Daoy (cell line): ENCODE results near the gene SLC35F3. TPM values are rescaled to one million over a fixed set of nuclear protein-coding genes. Genes with fewer than 3 reads are reported as not detected.
"Not testable (repeated sequence)": the region's sequence is repeated elsewhere in the genome, so short reads cannot be mapped to it uniquely, and the experiment has no call there.

Source experiments
- DNase-seq: peaks from one replicate; pipeline ENCODE4 v3.0.0-alpha.2; 2015; ENCODE audit warnings: low read depth
- total RNA-seq: library from RNA; depleted of rRNA; stranded (reverse); fragments of >200 nt; shearing (Covaris generic); gene quantifications from 2 replicates; pipeline ENCODE4 v1.2.3, GENCODE V29; 2014

SLC35F3 gene
- total RNA-seq, 1 experiment from 2014 or later, result 7.5 TPM

- no peak for DNase-seq
Measured at GRCh38 chr1:234102583-234102982, 198.1 kb downstream of the SLC35F3 start.

DNA sequence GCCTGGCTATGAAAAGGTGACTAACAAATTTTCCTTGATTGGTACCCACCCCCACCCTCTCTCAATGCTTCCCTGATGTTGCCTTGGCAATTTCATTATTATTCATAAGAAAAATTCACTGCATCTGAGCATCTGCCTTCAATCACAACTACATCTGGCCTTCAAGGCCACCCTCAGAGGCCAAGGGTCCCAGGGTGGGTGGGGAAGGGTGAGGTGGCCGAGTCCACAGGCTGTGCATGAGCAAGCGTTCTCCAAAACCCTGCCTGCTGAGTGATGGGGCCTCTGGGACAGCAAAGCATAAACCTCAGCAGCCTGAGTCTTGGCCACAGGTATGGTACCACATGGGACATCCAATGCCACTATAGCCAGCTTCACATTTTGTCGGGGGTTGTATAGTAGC, 198.7 kb downstream of the SLC35F3 start:
- no peak for DNase-seq

DNA sequence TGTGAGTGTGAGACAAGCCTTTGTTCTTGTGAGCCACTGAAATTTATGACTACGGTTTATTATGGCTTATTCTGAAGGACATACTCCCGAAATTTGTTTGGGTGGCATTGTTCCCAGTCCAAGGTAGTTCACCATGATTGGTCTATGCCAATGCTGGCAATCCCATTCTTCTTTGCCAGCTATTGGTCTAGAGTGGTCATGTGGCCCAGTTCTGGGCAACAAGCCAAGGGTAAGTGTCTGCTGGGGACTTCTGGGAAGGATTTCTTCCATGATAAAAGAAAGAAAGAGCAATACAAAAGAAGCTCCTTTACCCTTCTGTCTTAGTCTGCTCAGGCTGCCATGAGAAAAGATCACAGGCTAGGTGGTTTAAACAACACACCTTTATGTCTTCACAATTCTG, 201.6 kb downstream of the SLC35F3 start:
- DNase-seq, result no peak

GRCh38 chr1:234107416-234108021, 203.0 kb downstream of the SLC35F3 start:
- no peak for DNase-seq

DNA sequence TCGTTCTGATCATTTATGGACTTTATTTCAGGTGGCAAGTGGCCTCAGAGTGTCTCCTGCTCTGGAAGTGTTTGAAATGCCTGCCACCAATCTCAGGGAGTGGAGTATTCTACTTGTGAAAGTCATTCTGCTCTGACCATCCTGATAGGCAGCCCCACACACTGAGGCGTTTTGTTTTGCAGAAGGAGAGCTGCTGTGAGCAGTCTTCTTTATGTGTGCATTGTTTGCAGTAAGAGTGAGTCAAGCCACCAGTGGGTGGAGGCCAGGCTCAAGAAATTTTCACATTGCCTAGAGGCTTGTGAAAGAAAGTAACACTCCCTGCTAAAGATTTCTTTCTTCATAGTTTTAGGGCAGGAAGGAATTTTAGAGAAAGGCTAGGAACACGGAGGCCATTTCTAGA, 204.4 kb downstream of the SLC35F3 start:
- peak; percentile 43 for DNase-seq

DNA sequence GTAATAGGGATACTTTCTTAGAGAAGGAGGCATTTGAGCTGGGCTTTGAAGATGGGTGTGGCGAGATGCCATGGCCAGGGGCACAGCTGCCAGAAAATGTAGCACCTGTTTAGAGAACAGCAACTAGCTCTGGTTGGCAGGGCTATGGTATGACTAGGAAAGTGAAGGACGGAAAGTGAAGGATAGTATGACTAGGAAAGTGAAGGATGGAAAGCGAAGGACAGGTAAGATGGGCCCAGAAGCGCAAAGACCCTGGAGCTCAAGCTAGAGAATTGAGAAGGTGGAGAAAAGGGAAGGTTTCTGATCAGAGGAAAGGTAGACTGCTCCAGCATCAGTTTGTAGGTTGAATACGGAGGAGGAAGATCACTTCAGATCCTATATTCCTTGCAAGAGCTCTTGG, 205.4 kb downstream of the SLC35F3 start:
- no peak for DNase-seq

GRCh38 chr1:234111458-234112142, 207.1 kb downstream of the SLC35F3 start:
- DNase-seq, result peak; percentile 54

GRCh38 chr1:234114648-234115307, 210.3 kb downstream of the SLC35F3 start:
- peak; percentile 51 for DNase-seq

DNA sequence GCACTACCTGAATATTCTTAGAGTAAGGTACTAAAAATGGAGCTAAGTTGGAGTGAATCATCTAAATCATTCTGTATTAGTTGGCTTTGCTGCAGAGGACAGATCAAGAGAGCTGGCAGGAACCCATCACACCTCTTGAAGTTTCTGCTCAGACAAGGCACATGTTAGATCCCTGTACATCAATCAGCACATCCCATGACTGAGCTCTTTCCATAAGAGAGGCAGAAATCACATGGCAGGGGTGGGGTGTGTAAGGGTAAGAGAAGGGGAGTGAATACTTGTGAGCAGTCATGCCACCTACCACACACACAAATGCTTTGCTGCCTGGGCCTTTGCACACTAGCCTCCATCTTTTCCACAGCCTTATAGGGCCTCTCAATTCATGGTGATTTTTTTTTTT, 214.4 kb downstream of the SLC35F3 start:
- DNase-seq, result no peak

DNA sequence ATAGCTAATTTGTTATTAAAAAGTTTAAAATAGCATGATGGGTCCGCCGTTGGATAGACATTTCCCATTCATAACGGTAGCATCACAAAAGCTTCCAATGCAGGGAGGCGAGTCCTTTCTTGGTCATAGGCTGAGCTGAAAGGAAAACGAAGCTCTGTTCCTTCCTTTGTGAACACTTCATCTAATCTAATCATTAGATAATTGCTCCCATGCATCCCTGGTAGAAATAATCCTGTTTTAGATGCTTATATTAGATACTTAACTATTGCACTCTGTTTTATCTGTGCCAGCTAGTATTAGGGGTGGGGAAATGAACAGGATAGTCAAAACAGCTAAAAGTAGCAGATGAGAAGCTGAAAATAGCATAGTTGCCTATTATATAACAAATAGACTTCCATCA, 215.0 kb downstream of the SLC35F3 start:
- DNase-seq, result no peak

DNA sequence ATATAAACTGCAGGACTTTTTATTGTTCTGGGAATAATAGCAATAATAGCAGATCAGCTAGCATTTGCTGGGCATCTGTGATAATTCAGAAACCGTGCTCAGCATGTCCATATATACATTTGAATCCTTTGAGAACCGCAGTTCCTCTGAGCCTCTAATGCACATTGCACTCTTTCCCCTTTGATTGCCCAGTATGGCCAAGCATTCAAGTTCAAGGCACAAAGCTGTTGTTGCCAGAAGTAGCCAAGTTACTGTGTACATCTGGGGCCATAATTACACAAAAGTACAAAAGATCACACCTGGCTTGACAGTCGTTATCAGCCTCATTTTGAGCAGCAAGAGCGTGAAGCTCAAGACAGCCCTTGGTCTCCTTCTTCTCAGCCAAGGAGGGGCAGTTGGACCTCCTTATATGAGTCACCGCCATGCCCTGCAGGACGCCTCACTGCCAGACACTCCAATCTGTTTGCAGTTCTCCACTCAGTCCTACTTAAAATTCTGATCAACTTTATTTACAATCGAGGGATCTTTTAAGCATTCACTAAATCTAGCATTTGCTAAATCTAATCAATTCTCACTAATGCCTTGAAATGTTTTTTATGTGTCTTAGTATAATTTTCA, 216.0 kb downstream of the SLC35F3 start:
- peak; percentile 31 for DNase-seq

DNA sequence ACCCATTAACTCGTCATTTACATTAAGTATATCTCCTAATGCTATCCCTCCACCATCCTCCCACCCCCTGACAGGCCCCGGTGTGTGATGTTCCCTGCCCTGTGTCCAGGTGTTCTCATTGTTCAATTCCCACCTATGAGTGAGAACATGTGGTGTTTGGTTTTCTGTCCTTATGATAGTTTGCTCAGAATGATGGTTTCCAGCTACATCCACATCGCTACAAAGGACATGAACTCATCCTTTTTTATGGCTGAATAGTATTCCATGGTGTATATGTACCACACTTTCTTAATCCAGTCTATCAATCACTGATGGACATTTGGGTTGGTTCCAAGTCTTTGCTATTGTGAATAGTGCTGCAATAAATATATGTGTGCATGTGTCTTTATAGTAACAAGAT, 217.2 kb downstream of the SLC35F3 start:
- not testable (repeated sequence) for DNase-seq

GRCh38 chr1:234122571-234122970, 218.1 kb downstream of the SLC35F3 start:
- not testable (repeated sequence) for DNase-seq

GRCh38 chr1:234123867-234124266, 219.4 kb downstream of the SLC35F3 start:
- DNase-seq, result no peak

DNA sequence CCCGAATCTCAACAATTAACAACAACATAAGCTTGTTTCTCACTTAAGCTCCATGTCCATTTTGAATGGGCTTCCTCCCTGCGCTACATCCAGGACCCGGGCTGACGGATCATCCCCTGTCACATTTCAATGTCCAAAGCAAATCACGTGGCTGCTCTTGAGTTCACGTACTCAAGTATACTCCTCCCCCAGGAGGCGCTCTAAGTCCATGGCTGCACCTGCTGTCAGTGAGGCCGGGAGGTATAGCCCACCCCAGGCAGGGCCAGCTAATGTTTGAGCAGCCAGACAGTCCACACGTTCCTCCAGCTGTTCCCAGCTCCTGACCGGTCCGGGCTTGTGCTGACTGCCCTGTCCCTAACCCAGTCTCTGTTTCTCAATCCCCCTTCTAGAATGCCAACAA, 220.8 kb downstream of the SLC35F3 start:
- peak; percentile 61 for DNase-seq

DNA sequence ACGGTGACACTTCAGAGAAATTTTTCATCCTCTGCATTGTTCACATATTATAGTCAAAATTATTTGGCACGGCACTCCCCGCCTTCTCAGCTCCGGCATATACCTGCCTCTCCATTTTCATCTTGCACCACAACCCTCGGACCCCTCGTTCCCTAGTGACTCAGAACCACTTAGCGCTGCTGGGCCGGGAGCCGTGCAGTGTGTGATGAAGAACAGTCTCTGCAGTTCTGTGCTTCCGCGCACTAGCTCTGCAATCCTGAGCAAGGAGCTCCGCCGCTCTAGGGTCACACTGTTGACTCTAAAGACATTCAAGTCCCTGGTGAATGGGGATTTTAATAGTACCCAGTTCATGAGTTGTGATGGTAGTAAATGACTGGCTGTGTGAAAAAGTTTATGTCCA, 221.2 kb downstream of the SLC35F3 start:
- DNase-seq, result no peak

DNA sequence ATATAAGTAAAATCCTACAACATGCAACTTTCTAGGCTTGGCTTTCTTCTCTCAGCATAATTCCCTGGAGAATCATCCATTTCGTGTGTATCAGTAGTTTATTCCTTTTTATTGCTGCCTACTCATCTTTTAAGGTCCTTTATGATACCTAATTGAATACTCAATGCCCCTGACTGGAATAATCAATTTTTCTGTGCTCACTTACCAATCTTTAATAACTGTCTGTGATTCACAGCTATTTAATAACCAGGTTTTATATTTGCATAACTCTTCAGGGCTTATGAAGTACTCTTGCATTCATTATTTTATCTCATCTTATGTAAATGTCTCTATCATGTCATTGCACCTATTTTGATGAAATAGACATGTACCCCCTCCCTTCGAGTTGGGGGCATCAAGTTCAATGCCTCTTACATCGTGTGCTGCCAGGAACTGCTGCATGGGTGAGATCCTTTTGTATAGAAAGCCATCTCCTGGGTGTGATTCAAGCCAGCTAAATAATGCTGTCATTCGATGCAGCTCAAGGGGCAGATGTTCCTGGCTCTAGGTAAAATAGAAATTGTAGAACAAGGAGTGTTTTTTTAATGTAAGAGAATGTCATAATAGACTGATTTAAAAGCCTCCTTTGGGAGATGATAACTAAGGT, 222.7 kb downstream of the SLC35F3 start:
- DNase-seq, result no peak

- DNase-seq, result no peak
Measured at GRCh38 chr1:234132795-234133194, 228.3 kb downstream of the SLC35F3 start.

- DNase-seq, result no peak
Measured at GRCh38 chr1:234134878-234135277, 230.4 kb downstream of the SLC35F3 start.

GRCh38 chr1:234135501-234135900, 231.0 kb downstream of the SLC35F3 start:
- DNase-seq, result no peak

DNA sequence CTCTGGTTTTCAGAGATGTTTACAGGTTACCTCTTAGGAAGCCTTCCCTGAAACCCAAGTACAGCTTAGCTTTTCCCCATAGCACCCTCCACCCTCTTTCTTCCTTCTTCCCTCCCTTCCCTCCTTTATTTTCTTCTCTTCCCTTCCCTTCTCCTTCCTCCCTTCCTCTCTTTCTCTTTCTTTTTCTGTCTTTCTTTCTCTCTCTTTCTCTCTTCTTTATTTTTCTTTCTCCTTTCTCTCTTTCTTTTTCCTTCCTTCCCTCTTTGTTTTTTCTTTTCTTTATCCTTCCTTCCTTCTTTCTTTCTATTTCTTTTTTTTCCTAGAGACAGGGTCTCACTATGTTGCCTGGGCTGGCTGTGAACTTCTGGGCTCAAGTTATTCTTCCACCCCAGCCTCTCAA, 231.6 kb downstream of the SLC35F3 start:
- no peak for DNase-seq

GRCh38 chr1:234139966-234140365, 235.5 kb downstream of the SLC35F3 start:
- peak; percentile 76 for DNase-seq
